ENCODE data around the gene VOPP1.

DNA sequence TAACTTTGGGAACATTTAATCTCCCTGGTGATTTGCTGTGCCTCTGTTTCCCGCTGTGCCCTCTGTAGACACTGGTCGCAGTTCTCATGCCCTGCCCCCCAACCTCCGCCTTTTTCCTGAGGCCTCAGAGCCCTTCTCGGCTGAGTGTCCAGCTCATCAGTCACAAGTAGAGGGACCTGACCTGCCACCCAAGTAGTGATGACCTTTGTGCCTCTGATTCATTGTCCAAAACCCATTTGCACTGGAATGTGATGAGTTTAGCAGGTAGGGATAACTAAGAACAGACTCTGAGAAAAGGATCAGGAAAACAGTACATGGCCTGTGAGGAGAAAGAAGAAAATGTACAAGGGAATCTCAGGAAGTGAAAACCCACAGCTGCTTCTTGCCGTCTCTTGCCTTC, 148.4 kb downstream of the VOPP1 start:
- TF ChIP-seq, protein P1, sequence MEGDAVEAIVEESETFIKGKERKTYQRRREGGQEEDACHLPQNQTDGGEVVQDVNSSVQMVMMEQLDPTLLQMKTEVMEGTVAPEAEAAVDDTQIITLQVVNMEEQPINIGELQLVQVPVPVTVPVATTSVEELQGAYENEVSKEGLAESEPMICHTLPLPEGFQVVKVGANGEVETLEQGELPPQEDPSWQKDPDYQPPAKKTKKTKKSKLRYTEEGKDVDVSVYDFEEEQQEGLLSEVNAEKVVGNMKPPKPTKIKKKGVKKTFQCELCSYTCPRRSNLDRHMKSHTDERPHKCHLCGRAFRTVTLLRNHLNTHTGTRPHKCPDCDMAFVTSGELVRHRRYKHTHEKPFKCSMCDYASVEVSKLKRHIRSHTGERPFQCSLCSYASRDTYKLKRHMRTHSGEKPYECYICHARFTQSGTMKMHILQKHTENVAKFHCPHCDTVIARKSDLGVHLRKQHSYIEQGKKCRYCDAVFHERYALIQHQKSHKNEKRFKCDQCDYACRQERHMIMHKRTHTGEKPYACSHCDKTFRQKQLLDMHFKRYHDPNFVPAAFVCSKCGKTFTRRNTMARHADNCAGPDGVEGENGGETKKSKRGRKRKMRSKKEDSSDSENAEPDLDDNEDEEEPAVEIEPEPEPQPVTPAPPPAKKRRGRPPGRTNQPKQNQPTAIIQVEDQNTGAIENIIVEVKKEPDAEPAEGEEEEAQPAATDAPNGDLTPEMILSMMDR (conservative IDR thresholded peaks at IDR 0.05; ENCODE audit: low read depth, low read length) = no peak
- TF ChIP-seq EZH2 (IDR thresholded peaks at IDR 0.05; ENCODE audit: low read length, unreplicated experiment) (no peak), EZH2phosphoT487 (IDR thresholded peaks at IDR 0.05; ENCODE audit: borderline replicate concordance, low read length) (no peak)
